AG09319 (cell line): ENCODE measurements around the gene DDIAS.

ENCODE experiments used
- DNase-seq: peaks from one replicate; pipeline ENCODE4 v3.0.0-alpha.2; 2010; ENCODE audit warnings: low read depth; ENCODE audit errors: extremely low read depth
- CTCF ChIP-seq: IDR thresholded peaks from 2 replicates; pipeline ENCODE4 v1.5.1; 2011; ENCODE audit warnings: low read depth, mild to moderate bottlenecking, inconsistent platforms, low read length, moderate library complexity

DDIAS gene

DNA sequence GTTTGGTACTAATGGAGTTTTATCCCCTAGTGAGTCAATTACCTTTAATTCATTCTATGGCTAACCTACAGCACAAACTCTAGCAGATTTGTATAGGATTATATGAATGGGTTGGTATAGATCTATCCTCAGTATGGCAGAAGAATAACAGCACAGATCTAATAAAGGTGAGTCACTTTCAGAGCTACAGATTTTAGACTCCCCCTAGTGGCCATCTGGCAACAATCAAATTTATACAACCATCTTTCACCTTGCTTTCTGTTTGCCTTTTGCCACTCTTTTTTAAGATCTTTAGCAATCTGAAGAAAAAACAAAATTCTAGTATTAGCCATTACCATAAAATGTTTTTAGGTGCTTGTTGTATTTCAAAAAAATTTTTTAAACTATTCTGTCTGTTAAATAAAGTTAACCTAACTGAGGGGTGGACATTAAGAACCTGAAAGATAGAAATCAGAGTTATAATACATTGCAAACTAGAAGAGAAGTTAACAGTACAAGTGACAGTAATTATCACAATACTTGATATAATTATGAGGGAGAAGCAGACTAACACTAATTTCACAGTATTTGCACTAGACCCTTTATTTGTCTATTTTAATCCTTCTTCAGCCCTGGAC is 25.8 kb downstream of the DDIAS start:
- peak; percentile 14 for DNase-seq
- peak; percentile 79 for TF ChIP-seq CTCF

GRCh38 chr11:82929121-82929520 is 27.6 kb downstream of the DDIAS start:
- TF ChIP-seq CTCF = no peak
- DNase-seq = no peak

DNA sequence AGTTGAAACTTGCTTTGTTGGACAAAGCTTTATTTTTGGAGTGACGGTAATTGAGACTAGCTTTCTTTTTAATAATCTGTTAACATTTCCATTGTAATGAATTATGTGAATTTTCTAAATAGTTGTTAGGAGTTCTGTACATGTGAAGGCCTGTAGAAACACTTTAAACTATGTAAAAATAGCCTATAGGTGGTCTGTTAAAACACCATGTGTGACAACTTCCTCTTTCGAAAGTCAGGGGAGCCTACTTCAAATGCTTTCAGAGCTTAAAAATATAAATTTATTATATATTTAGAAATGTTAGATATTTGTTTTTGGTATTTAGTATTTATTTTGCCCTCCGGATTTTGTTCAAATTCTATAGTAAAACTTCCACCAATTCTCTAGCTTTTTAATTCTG is 28.7 kb downstream of the DDIAS start:
- DNase-seq = no peak
- TF ChIP-seq CTCF = no peak

DNA sequence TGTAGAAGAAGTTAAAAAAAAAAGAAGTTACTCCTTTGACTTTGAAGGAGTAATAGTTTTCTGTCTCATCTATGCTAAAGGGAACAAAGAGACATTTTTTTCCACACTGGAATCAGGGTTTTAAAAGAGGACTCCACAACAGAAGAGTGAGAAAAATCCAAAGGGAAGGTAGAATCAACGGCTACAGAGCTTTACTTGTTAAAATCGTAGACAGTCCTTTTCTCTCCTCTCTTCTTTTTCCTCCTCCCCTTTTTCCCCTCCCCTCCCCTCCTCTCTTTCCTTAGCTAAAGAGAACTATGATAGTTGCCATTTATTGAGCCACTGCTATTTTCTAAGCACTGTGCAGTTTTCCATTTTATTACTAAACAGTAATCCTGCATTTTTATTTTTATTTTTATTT is 29.2 kb downstream of the DDIAS start:
- no peak for DNase-seq
- TF ChIP-seq CTCF = no peak

DNA sequence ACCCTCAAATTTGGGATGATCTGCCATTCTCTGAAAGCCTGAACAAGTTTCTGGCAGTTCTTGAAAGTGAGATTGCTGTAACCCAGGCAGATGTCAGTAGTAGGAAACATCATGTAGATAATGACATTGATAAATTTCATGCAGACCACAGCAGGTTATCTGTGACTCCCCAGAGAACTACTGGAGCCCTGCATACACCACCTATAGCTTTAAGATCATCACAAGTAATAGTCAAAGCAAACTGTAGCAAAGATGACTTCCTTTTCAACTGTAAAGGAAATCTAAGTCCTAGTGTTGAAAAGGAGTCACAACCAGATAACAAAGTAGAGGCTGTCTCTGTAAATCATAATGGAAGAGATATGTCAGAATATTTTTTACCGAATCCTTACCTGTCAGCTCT is 31.0 kb downstream of the DDIAS start:
- no peak for TF ChIP-seq CTCF
- DNase-seq = no peak

GRCh38 chr11:82936261-82936660 is 34.7 kb downstream of the DDIAS start:
- TF ChIP-seq CTCF = no peak

GRCh38 chr11:82937554-82937953 is 36.0 kb downstream of the DDIAS start:
- DNase-seq = no peak
- no peak for TF ChIP-seq CTCF

More at GRCh38 chr11:82936261-82936660, 34.7 kb downstream of the DDIAS start:
- DNase-seq = no peak
